A204.1 (cell line): ENCODE data around the gene TMEM135.
"Not testable (repeated sequence)": the region's sequence is repeated elsewhere in the genome, so short reads cannot be mapped to it uniquely, and the experiment has no call there.

Source experiments
- FAIRE-seq: peaks from 2 replicates; lab custom pipeline; 2012; peaks lifted over from hg19 to GRCh38; lab: Jason Lieb, UNC

TMEM135 gene

DNA sequence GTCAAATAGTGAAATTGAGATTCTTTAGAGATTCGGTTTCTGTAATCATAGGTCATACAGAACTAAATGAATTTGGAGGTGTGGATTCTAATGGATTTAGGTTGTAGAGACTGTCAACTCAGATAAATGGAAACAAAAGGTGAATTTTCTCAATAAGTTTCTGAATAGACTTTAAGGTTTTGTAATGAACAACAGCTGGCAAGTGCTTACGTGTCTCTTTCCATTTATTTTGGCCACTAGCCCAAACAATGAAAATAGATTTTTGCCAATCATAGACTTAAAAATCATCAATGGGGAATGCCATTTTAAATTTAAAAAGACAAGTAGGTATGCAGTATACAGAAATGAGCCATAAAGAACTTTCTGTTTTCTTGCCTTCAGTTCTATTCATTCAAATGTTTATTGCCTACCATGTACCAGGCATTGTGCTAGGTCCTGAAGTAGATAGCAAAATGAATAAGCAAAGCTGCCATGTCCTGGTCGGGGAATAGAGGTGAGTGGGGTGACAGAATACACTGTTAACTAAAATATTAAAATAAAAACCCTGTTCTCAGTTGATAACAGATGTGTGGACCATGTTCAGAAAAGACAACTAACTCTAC lies 16.9 kb upstream of the TMEM135 start:
- FAIRE-seq: no peak

DNA sequence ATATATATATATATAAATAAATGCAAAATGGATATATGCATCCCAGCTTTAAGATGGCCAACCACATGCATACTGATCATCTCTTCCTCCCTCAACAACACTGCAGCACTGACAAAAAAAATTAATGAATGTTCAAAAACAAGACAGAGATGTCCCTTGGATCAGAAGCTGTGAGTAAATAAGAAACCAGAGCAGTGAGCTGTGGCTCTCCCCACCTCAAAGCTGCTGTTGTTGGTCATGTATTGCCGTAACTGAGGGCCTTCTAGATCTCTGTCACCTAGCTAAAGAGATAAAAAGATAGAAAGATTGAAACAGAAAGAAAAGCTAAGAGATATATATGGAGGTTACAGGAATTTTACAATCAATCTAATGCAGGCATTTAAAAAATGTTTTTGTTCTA lies 15.5 kb upstream of the TMEM135 start:
- no peak for FAIRE-seq

DNA sequence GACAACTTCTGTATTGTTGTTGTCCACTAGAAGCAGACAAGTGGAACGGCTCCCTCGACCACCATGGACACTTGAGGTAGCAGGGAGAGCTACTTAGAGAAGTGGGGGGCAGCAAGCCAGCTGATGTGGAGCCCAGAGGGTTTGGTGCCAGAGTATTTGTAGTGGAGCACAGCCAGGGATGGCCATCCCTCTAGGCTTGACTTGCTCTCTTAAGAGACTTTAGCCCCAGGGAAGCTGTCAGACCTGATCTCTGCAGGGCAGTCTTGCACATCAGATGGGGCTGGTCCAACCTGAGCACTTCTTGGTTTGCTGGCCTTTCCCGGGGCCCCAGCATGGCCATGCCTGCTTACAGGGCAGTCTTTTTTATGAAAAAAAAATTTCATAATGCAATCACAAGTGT lies 15.0 kb upstream of the TMEM135 start:
- FAIRE-seq: no peak

DNA sequence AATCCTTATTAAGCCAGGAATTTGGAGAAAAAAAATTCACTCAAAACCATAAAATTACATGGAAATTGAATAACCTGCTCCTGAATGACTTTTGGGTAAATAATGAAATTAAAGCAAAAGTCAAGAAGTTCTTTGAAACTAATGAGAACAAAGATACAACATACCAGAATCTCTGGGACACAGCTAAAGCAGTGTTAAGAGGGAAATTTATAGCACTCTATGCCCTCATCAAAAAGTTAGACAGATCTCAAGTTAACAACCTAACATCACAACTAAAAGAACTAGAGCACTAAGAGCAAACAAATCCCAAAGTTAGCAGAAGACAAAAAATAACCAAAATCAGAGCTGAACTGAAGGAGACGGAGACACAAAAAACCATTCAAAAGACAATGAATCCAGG lies 11.3 kb upstream of the TMEM135 start:
- not testable (repeated sequence) for FAIRE-seq

DNA sequence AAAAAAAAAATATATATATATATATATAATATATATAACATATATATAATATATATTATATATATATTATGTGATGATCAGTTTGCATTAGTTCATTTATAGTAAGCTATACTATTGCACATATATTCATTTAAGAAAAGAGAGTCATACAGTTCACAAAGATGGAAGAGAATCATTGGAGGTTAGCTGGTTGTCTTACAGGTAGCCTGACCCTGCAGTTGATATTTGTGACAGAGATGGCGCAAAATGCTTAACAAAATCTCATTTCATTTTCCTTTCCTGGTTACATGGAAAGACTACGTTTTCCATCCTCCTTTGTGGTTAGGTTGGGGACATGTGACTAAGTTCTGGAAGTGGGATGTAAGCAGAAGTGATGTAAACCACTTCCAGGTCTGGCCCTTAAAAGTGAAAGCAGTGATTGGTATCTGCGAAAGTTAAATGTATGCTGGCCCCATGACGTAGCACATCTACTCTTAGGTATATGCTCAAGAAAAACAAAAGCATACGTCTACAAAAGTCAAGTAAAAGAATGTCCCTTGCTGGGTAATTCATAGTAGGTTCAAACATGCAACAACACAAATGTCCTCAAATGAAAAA lies 7.2 kb upstream of the TMEM135 start:
- no peak for FAIRE-seq

DNA sequence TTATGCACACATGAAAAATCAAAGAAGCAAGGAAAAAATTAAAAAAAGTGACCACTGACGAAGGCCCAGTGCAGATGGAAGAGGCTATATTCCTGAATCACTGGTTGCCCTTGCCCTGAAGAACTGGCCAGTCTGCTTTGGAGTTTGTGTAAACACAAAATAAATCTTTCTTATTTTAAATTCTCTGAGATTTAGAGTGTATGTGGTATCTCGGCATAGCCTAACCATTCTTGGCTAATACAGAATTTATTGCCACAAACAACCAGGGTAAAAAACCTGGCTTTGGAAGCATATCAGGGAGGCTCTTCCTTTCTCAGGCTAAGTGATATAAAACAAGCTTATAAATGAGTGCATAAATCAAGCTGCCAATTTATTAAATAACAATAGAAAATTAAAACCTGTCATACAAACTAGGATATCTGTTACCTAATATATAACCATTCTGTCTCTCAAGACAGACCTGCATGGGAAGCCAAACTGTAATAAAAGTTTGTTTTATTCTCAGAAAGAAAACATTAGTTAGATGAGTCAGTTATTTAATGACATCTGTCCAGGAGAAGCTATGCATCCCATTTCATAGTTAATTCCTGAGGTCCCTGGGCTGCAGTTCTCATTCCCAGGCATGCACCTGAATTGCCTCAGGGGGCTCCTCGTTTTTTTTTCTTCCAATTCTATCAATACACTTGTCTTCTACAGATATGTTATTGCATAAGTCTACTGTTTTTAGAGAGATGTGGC lies 6.1 kb upstream of the TMEM135 start:
- FAIRE-seq: no peak

DNA sequence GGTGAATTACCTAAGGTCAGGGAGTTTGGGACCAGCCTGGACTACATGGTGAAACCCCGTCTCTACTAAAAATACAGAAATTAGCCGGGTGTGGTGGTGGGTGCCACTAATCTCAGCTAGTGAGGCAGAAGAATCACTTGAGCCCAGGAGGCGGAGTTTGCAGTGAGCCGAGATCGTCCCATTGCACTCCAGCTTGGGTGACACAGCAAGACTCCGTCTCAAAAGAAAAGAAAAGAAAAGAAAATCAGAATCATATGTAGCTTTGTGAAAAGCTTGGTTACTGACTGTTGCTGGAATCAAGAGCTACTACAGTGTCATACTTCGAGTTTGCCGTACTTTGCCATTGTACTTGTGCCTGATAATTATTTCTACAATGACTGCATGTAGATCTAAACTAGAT lies 4.2 kb upstream of the TMEM135 start:
- FAIRE-seq: no peak

DNA sequence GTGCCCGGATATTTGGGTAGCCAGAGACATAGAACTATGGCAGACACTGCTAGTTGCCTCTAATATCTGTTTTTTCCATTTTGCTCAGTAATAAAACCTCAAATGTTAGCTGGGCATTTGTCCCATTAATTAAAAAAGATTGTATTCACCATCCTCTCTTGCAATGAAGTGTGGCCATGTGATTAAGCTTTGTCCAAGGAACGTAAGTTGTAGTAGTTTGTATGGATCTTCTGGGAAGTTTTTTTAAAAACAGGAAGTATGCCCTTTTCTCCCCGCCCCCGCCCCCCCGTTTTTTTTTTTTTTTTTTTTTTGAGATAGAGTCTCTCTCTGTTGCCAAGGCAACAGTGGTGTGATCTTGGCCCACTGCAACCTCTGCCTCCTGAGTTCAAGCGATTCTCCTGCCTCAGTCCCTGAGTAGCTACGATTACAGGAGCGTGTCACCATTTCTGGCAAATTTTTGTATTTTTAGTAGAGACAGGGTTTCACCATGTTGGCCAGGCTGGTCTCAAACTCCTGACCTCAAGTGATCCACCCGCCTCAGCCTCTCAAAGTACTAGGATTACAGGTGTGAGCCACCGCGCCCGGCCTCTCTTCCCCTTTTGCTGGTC lies 1.7 kb upstream of the TMEM135 start:
- FAIRE-seq: no peak

DNA sequence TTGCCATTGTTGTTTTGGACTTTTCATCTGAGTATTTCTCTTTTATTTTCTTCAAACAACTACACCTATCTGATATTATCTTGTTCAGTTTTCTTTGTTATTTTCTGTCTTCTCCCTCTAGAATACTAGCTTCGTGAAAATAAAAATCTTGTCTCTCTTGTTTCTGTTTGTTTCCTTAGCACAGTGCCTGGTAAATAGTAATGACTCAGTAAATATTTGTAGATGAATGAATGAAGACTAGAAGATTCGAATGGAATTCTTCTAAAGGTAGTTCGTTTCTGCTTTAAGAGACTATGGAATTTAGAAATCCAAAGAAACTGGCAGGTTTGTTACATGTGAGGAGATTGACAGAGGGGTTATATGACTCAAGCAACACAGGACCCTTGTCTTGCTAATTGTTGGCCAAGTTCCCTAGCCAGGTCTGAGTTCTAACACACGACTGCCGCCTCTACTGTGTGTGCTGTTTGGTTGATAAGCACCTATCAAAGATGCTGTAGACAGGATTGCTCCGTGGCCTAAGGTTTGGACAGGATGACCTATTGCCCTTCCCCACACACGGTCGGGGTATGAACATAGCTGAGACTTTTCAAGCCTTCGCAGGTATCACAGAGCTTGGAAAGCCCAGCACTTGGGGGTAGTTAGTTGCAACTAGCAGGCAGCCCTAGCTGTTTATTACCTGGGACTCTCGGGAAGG lies 831 bp upstream of the TMEM135 start:
- FAIRE-seq: no peak

DNA sequence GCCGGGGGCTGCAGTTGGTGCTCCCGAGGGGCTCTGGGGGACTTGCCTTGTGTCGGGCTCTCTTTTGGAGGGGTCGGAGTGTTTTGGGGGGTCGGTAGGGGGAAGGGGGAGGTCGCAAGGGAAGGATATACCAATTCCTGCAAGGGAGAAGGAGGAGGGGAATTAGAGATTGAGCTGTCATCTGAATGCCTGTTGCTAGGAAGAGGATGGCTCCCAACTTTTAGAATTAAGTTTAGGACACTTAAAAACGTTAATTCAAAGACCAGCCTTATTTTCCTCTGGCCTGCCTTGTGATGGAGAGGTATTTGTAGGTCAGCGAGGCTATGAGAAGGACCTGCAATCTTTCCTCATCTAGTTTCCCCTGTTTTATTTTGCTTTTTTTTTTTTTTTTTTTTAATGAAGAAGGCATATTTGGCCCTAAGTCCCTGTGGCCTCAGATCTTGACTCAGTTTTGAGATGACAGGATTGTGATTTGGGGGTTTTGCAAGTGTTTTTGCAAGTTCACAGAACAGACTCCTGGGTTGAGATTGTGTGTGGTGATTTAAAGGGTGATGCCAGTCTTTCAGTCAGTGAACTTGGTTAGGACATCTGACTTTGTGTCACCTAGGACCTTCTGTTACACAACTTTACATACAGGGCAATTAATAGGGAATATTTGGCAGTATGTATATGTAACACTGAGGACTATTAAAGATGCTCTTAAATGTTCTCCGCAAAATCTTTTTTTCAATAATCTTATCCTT lies 672 bp downstream of the TMEM135 start:
- FAIRE-seq: no peak

DNA sequence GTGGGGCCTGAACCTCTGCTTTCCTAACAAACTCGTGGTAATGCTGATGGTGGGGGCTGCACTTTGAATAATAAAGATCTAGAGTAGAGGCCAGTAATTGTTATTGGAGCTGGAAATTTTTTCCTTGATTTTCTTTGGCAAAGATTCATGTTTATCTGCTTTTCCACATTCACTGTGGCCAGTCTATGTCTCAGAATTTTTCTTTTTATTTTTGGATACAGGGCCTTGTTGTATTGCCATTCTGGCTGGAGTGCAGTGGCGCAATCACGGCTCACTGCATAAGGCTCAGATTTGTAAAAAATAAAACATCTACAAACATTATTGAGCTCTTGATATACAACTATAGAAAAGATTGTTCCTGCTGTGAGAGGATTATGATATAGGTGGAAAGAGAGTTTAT lies 1.6 kb downstream of the TMEM135 start:
- no peak for FAIRE-seq

DNA sequence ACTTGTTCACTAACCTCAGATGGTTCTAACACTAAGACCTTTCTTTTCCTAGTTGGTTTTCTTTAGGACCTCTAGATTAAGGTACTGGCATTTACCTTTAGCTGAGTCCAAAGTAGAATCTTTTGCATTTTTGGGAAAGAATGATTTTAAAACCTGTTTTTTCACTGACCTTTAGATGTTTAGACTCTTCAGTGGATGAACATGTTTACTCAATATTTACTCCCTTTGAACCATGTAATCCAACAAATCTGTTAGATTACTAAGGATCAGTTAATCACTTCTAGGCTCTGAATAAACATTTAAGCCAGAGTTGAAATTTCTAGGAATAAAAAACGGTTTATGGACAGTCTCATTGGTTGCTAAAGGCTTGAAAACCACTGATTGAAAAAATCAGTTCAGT lies 6.2 kb downstream of the TMEM135 start:
- FAIRE-seq: no peak

DNA sequence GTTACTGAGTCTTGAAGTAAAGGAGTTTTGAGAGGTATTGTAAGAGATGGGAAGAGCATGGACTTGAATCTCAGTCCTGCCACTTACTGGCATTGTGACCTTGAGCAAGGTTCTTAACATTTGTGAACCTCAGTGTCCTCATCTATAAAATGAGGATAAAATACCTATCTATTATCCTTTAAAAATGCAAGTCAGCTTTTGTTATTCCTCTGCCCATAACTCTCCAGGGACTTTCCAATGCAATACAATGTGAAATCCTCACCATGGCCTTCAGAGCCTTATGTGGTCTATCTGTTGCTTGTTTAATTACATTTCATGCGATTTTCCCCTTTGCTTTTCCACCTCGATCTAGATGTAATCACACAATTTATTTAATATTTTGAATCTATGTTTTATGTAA lies 9.1 kb downstream of the TMEM135 start:
- no peak for FAIRE-seq

DNA sequence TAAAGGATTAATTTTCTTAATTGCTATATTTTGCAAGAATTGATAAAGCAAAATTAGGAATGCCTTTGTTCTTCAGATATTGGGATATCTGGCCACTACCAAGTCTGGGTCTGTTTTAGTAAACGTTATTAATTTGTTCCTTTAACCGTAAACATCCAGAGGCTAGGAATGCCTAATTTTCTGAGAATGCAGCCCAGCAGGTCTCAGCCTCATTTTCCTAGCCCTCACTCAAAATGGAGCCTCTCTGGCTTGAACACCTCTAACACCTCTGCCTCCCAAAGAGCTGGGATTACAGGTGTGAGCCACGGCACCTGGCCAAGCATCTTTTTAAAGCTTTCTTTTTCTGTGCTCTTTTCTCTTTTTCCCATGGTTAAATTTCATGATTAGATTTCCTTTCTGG lies 18.4 kb downstream of the TMEM135 start:
- FAIRE-seq: no peak

DNA sequence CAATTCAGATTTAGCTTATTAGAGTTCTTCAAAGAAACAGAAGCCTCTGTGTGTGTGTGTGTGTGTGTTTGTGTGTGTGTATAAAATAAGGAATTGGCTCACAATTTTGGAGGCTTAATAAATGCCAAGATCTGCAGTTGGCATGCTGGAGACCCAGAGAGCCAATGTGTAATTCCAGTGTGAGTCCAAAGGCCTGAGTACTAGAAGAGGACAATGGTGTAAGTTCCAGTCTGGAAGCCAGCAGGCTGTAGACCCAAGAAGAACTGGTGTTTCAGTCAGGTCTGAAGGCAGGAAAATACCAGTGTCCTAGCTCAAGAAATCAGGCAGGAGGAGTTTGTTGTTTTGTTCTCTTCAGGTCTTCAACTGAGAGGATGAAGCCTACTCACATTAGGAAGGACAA lies 20.0 kb downstream of the TMEM135 start:
- no peak for FAIRE-seq

DNA sequence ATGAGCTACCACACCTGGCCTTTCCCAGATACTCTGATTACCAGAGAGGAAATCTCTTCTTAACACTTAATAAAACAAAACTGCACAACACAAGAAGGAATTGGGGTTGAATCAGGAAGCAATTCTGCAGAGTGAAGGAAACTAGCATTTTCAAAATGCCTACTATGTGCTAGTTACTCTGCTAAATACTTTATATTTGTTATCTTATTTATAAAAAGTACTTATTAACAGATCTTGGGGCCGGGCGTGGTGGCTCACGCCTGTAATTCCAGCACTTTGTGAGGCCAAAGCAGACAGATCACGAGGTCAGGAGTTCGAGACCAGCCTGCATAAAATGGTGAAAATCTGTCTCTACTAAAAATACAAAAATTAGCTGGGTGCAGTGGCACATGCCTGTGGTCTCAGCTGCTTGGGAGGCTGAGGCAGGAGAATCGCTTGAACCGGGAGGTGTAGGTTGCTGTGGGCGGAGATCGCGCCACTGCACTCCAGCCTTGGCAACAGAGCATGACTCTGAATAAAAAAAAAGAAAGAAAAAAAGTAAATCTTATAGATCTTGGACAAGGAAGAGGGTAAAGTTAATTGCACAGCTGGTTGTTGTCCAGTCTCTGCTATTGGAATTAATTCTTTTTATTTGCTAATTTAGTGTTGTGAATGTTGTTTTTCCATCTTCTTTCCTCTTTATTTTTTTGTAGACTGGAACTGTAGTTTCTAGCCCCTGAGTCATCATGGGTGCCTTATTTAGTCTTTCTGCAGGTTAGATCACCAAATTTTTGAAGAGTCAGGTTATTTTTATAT lies 22.1 kb downstream of the TMEM135 start:
- no peak for FAIRE-seq

DNA sequence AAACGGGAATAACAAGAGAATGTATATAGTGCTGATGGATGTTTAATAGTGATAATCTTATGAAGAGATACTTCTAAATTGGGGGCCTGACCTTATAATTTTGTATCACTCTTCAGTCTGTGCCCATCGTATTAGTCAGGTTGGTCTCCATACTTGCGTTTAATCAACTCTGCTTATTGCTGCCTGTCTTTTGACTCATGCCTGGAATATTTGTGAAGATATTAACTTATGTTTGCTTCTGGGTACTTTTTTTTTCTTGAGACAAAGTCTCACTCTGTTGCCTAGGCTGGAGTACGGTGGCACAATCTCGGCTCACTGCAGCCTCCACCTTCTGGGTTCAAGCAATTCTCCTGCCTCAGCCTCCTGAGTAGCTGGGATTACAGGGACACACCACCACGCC lies 24.0 kb downstream of the TMEM135 start:
- FAIRE-seq: no peak

DNA sequence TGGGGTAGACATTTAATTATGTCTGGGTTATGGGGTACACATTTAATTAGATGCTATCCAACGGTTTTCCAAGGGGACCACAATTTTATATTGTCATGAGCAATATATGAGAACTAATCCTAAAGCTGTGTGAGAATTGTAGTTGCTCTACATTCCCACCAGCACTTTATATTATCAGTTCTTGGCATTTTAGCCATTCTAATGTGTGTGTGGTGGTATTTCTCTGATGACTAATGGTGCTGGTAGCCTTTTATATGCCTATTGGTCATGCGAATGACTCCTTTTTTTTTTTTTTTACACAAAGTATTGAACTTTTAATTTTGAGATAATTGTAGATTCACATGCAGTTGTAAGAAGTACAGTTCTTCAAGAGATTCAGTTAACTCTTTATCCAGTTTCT lies 26.2 kb downstream of the TMEM135 start:
- FAIRE-seq: no peak

DNA sequence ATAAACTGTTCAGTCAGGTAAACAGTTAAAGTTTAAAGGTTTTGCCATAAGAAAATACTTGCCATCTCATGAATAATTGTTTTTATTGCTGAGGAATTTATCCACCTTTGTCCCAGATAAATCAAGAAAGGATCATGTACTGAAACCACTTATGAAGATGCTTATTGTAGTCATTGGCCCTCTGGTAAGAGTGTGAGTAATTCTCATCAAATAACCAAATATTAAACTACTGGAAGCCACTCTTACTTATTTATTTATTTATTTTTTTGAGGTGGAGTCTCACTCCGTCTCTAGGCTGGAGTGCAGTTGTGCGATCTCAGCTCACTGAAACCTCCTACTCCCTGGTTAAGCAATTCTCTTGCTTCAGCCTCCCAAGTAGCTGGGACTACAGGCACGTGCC lies 35.1 kb downstream of the TMEM135 start:
- no peak for FAIRE-seq

DNA sequence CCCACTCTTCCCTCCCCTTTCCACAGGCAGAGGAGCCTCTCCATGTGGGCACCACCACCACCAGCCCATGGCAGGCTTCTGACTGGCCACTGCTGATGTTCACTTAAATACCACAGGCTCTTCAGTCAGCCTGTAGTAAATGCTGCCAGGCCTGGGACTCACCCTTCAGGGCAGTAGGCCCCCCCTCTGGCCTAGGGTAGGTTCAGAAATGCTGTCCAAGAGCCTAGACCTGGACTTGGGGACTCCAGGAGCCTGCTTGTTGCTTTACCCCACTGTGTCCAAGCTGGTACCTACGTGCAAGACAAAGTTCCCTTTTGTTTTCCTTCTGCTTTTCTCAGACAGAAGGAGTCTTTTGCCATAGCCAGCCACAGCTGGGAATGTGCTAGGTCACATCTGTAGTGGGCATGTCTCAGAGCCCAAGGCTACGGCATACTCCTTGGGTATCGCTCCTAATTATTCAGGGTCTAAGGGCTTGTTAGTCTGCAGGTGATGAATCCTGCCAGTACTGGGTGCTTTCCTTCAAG lies 38.6 kb downstream of the TMEM135 start:
- FAIRE-seq: no peak

DNA sequence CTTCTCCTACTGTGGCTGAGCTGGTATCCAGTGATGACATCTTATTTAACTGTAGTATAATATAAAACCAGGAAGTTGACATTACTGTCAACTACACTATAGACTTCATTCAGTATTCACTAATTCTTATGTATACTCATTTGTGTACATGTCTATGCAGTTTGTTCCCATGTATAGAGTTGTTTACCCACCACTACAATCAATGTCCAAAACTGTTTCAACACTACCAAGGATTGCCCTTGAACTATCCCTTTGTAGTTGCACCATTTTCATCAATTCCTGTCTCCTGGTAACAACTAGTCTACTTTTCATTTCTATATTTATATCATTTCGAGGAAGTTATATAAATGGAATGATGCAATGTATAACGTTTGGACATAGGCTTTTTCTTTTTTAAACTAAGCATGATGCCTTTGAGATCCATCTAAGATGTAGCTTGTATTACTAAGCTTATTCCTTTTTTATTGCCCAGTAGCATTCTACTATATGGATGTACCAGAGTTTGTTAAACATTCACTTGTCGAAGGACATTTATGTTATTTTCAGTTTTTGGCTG lies 39.2 kb downstream of the TMEM135 start:
- FAIRE-seq: no peak
